ENCODE data around the gene FOXG1. TPM values are rescaled to one million over a fixed set of nuclear protein-coding genes. Genes with fewer than 3 reads are reported as not detected.

The FOXG1 gene
- total RNA-seq = not detected

- no peak for DNase-seq (ENCODE audit: low spot score in 2 of 2)
- Histone ChIP-seq H3K27ac (no peak within 1 kb of the TSS), H3K9me3 (no peaks in the 10 kb centered on the region), H3K27me3 (peaks cover 100% of the 10 kb centered on the region), H3K4me1 (peaks cover 24% of the 10 kb centered on the region), H3K4me3 (peak within 1 kb of the TSS; percentile 49), H3K36me3 (no peaks in the 10 kb centered on the region)
- WGBS = 0% methylated on average over 7 of the region's 58 CpGs
- TF ChIP-seq CTCF (IDR thresholded peaks at IDR 0.05) (no peak), POLR2AphosphoS5 (IDR thresholded peaks at IDR 0.05) (no peak), EP300 (IDR thresholded peaks at IDR 0.05) (no peak), POLR2A (IDR thresholded peaks at IDR 0.05) (no peak)
Observed at GRCh38 chr14:28766469-28766955, at the start of gene FOXG1. Gene FOXG1 (plus strand): TSS chr14:28766787. CDS start chr14:28767280, 493 bp downstream.

GRCh38 chr14:28719130-28719529 lies 47.5 kb upstream of the FOXG1 start:
- Histone ChIP-seq H3K9me3 (no peaks in the 10 kb centered on the region), H3K27ac (no peak overlapping the region), H3K36me3 (no peaks in the 10 kb centered on the region), H3K27me3 (no peaks in the 10 kb centered on the region), H3K4me1 (no peaks in the 10 kb centered on the region), H3K4me3 (no peak overlapping the region)
- 77% methylated on average over 5 of the region's 5 CpGs for WGBS
- DNase-seq (ENCODE audit: low spot score in 2 of 2) = no peak
- TF ChIP-seq EP300 (IDR thresholded peaks at IDR 0.05) (no peak), POLR2A (IDR thresholded peaks at IDR 0.05) (no peak), CTCF (IDR thresholded peaks at IDR 0.05) (no peak), POLR2AphosphoS5 (IDR thresholded peaks at IDR 0.05) (no peak)

- WGBS = 67% methylated on average over 2 of the region's 2 CpGs
- DNase-seq (ENCODE audit: low spot score in 2 of 2) = no peak
- Histone ChIP-seq H3K36me3 (no peaks in the 10 kb centered on the region), H3K4me1 (no peaks in the 10 kb centered on the region), H3K27me3 (no peaks in the 10 kb centered on the region), H3K9me3 (no peaks in the 10 kb centered on the region), H3K4me3 (no peak overlapping the region), H3K27ac (no peak overlapping the region)
- TF ChIP-seq CTCF (IDR thresholded peaks at IDR 0.05) (no peak), EP300 (IDR thresholded peaks at IDR 0.05) (no peak), POLR2A (IDR thresholded peaks at IDR 0.05) (no peak), POLR2AphosphoS5 (IDR thresholded peaks at IDR 0.05) (no peak)
Observed at GRCh38 chr14:28731358-28731757, 35.2 kb upstream of the FOXG1 start.

GRCh38 chr14:28742171-28742846 lies 24.3 kb upstream of the FOXG1 start:
- no peak for DNase-seq (ENCODE audit: low spot score in 2 of 2)
- Histone ChIP-seq H3K27ac (no peak overlapping the region), H3K9me3 (no peaks in the 10 kb centered on the region), H3K4me1 (no peaks in the 10 kb centered on the region), H3K27me3 (no peaks in the 10 kb centered on the region), H3K4me3 (no peak overlapping the region), H3K36me3 (no peaks in the 10 kb centered on the region)
- TF ChIP-seq CTCF (IDR thresholded peaks at IDR 0.05) (no peak), POLR2A (IDR thresholded peaks at IDR 0.05) (no peak), EP300 (IDR thresholded peaks at IDR 0.05) (no peak), POLR2AphosphoS5 (IDR thresholded peaks at IDR 0.05) (no peak)
- WGBS = 56% methylated on average over 3 of the region's 3 CpGs

GRCh38 chr14:28744126-28744525 lies 22.5 kb upstream of the FOXG1 start:
- Histone ChIP-seq H3K9me3 (no peaks in the 10 kb centered on the region), H3K4me1 (no peaks in the 10 kb centered on the region), H3K27ac (no peak overlapping the region), H3K36me3 (no peaks in the 10 kb centered on the region), H3K27me3 (no peaks in the 10 kb centered on the region), H3K4me3 (no peak overlapping the region)
- TF ChIP-seq CTCF (IDR thresholded peaks at IDR 0.05) (no peak), POLR2A (IDR thresholded peaks at IDR 0.05) (no peak), EP300 (IDR thresholded peaks at IDR 0.05) (no peak), POLR2AphosphoS5 (IDR thresholded peaks at IDR 0.05) (no peak)
- DNase-seq (ENCODE audit: low spot score in 2 of 2) = no peak
